Ectodermal cell (in vitro differentiated cells): ENCODE results near the gene COL4A4.

Source experiments
- H3K27ac ChIP-seq: 2 replicates; pipeline ENCODE4 v1.7.0; 2013; ENCODE audit warnings: mild to moderate bottlenecking, low read depth, low read length; ENCODE audit not compliant: insufficient read depth, poor library complexity, severe bottlenecking
- H3K27me3 ChIP-seq: 2 replicates; pipeline ENCODE4 v1.7.0; 2013; ENCODE audit warnings: mild to moderate bottlenecking, low read length; ENCODE audit not compliant: insufficient read depth, control insufficient read depth, poor library complexity, severe bottlenecking
- H3K36me3 ChIP-seq: one replicate; pipeline ENCODE4 v1.7.0; 2013; ENCODE audit warnings: low read length; ENCODE audit not compliant: control insufficient read depth, insufficient read depth
- H3K4me1 ChIP-seq: one replicate; pipeline ENCODE4 v1.7.0; 2013; ENCODE audit warnings: low read length; ENCODE audit not compliant: control insufficient read depth, insufficient read depth
- H3K4me3 ChIP-seq: 2 replicates; pipeline ENCODE4 v1.7.0; 2013; ENCODE audit warnings: low read depth, low read length, control low read depth; ENCODE audit not compliant: insufficient read depth
- H3K9me3 ChIP-seq: 2 replicates; pipeline ENCODE4 v1.7.0; 2013; ENCODE audit warnings: mild to moderate bottlenecking, low read length, moderate library complexity; ENCODE audit not compliant: control insufficient read depth
- WGBS, 2 experiments: methylation state at CpG; one replicate each; pipeline ENCODE4 v1.1.7; 2013; ENCODE audit warnings: missing lambda C conversion rate in 2 of 2; 5-methylcytosine and 5-hydroxymethylcytosine counted together

Gene COL4A4

GRCh38 chr2:227013881-227014280, 150.1 kb downstream of the COL4A4 start:
- H3K36me3 ChIP-seq = no peaks in the 10 kb centered on the region
- no peaks in the 10 kb centered on the region for H3K9me3 ChIP-seq
- no peaks in the 10 kb centered on the region for H3K27me3 ChIP-seq
- no peak overlapping the region for H3K4me3 ChIP-seq
- no peak overlapping the region for H3K27ac ChIP-seq
- H3K4me1 ChIP-seq = no peaks in the 10 kb centered on the region
- WGBS, 2 experiments = 92 to 93% methylated on average over 8 of the region's 8 CpGs

DNA sequence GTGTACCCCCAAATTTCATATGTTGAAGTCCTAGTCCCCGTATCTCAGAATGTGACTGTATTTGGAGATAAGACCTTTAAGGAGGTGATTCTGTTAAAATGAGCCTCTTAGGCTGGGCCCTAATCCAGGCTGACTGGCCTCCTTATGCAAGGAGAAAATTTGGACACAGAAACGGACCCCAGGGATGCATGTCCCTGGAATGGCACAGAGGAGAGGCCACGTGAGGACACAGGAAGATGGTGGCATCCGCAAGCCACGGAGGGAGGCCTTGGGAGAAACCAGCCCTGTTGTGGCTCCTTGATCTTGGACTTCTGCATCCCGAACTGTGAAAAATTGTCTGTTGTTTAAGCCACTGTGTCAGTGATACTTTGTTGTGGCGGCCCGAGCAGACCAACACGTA, 150.7 kb downstream of the COL4A4 start:
- Histone ChIP-seq H3K4me3 (no peak overlapping the region), H3K36me3 (no peaks in the 10 kb centered on the region), H3K9me3 (no peaks in the 10 kb centered on the region), H3K4me1 (no peaks in the 10 kb centered on the region), H3K27me3 (no peaks in the 10 kb centered on the region), H3K27ac (no peak overlapping the region)
- WGBS, 2 experiments = 94 to 95% methylated on average over 9 of the region's 9 CpGs

DNA sequence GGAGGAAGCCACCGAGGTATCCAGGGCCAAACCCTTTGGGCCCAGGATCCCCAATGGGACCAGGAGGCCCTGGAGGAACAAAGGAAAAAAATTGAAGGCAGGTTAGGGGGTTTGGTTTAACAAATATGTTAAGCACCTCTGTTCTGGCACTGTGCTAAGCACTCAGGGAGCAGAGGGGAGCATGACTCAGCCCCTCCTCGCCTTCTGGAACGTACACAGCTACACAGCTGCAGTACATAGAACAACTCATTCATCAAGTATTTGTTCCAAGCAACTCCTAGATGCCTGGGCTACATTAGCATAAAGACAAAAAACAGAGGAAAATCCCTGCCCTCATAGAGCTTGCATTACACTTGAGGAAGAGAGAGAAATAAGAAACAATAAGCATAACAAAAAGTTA, 153.6 kb downstream of the COL4A4 start:
- Histone ChIP-seq H3K27me3 (no peaks in the 10 kb centered on the region), H3K36me3 (no peaks in the 10 kb centered on the region), H3K9me3 (no peaks in the 10 kb centered on the region), H3K27ac (no peak overlapping the region), H3K4me1 (no peaks in the 10 kb centered on the region), H3K4me3 (no peak overlapping the region)
- WGBS, 2 experiments = 60 to 67% methylated on average over 3 of the region's 3 CpGs

- no peak overlapping the region for H3K4me3 ChIP-seq
- H3K27me3 ChIP-seq = no peaks in the 10 kb centered on the region
- 96% methylated on average over 17 of the region's 17 CpGs for WGBS, 2 experiments
- H3K36me3 ChIP-seq = no peaks in the 10 kb centered on the region
- H3K9me3 ChIP-seq = no peaks in the 10 kb centered on the region
- no peak overlapping the region for H3K27ac ChIP-seq
- H3K4me1 ChIP-seq = no peaks in the 10 kb centered on the region
Observed at GRCh38 chr2:227007940-227008339, 156.1 kb downstream of the COL4A4 start.

- H3K9me3 ChIP-seq = no peaks in the 10 kb centered on the region
- no peak overlapping the region for H3K4me3 ChIP-seq
- no peaks in the 10 kb centered on the region for H3K36me3 ChIP-seq
- H3K27me3 ChIP-seq = no peaks in the 10 kb centered on the region
- WGBS, 2 experiments = 76 to 80% methylated on average over 9 of the region's 9 CpGs
- no peaks in the 10 kb centered on the region for H3K4me1 ChIP-seq
- no peak overlapping the region for H3K27ac ChIP-seq
Observed at GRCh38 chr2:227007148-227007547, 156.9 kb downstream of the COL4A4 start.

DNA sequence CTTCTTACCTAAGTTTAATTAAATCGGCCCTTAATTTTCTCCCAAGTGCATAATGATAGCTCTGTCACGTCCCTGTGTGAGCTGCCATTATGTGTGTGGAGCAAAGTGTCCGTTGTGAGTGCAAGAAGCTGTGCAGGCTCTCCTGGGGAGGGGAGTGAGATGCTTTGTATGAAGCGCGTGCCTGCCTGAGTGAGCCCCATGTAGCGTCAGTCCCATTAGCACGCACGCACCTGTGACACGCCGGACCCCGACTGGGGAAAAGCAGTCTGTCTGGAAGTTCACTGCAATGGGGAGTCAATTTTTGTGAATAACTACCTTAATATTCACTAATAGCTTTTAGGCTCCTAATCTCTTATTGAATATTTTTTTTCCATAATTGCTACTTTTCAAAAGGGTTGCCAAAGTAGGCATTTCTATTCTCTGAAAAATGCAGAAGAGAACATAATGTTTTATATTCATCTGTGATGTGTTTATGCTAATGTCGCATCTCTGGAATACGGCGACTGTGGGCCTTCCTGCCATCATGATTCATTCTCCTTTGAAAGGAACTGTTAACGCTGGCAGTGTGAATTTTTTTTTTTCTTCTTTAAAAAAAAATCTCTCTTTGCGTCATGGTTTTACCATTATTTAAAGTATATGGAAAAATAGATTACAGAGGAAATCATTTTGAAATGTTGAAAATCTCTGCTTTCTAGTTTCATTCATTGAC, 157.7 kb downstream of the COL4A4 start:
- Histone ChIP-seq H3K36me3 (no peaks in the 10 kb centered on the region), H3K9me3 (no peaks in the 10 kb centered on the region), H3K4me1 (no peaks in the 10 kb centered on the region), H3K4me3 (no peak overlapping the region), H3K27me3 (no peaks in the 10 kb centered on the region), H3K27ac (no peak overlapping the region)
- 92 to 97% methylated on average over 14 to 15 of the region's 16 CpGs for WGBS, 2 experiments

DNA sequence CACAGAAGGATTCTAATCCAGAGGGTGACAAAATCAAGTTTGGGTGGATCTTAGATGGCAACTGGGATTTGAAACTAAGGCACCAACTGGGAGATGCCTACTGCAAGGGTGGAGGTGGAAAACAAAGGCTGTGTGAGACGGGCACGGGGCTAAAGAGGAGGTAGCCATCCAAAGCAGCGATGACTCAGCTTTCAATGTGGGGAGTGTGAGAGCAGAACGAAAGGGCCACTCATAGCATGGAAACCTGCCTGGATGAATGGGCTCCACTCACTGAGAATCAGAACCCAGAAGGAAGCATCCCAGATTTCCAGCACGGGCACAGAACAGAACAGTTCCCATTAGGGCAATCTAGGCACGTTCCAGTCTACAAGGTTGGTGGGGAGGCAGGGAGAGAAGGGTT, 159.5 kb downstream of the COL4A4 start:
- Histone ChIP-seq H3K27me3 (no peaks in the 10 kb centered on the region), H3K4me1 (no peaks in the 10 kb centered on the region), H3K4me3 (no peak overlapping the region), H3K9me3 (no peaks in the 10 kb centered on the region), H3K36me3 (no peaks in the 10 kb centered on the region), H3K27ac (no peak overlapping the region)
- 90 to 93% methylated on average over 6 of the region's 6 CpGs for WGBS, 2 experiments

DNA sequence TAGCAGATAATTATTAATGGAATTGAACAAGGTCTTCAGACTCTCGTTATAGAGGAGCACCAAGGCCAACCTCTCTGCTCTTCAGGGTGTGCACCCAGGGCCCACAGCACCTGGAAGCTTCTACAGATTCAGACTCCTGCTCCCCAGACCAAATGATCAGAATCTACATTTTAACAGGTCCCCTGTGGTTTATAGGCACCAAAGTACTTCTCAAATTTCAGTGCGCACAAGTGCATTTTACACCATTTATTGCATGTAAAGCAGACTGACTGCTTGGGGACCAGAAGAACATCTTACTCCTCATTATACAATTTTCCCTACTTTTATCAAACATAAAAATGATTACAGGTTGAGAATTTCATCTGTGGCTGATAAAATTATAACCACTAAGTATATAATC, 163.9 kb downstream of the COL4A4 start:
- WGBS, 2 experiments = 93 to 98% methylated on average over 2 of the region's 2 CpGs
- no peaks in the 10 kb centered on the region for H3K4me1 ChIP-seq
- no peaks in the 10 kb centered on the region for H3K36me3 ChIP-seq
- no peaks in the 10 kb centered on the region for H3K27me3 ChIP-seq
- H3K4me3 ChIP-seq = no peak overlapping the region
- H3K9me3 ChIP-seq = no peaks in the 10 kb centered on the region
- no peak overlapping the region for H3K27ac ChIP-seq

DNA sequence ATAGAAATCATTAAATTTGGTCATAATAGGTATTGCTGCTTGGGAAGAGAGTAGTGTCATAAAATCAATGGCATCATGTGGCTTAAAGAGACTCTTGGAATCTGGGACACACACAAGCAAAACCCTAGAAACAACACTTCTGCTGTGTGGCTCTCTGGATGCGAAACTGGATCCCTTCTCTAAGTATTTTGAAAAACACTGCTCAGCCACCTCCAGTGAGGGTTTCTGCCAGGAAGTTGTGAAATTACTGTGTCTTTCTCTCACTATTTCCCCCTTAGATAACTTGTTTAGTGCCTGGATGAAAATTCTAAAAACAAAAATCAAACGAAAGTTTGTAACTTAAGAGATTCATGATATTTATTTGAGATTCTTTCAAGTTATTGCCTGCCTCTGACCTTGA, 164.3 kb downstream of the COL4A4 start:
- H3K4me1 ChIP-seq = no peaks in the 10 kb centered on the region
- H3K9me3 ChIP-seq = no peaks in the 10 kb centered on the region
- H3K27me3 ChIP-seq = no peaks in the 10 kb centered on the region
- 93 to 95% methylated on average over 1 to 2 of the region's 2 CpGs for WGBS, 2 experiments
- no peak overlapping the region for H3K27ac ChIP-seq
- no peak overlapping the region for H3K4me3 ChIP-seq
- H3K36me3 ChIP-seq = no peaks in the 10 kb centered on the region

- Histone ChIP-seq H3K27ac (no peak overlapping the region), H3K9me3 (no peaks in the 10 kb centered on the region), H3K27me3 (no peaks in the 10 kb centered on the region), H3K4me3 (no peak overlapping the region), H3K4me1 (no peaks in the 10 kb centered on the region), H3K36me3 (no peaks in the 10 kb centered on the region)
- WGBS, 2 experiments = 95 to 96% methylated on average over 15 of the region's 15 CpGs
Observed at GRCh38 chr2:226995625-226996041, 168.4 kb downstream of the COL4A4 start.

DNA sequence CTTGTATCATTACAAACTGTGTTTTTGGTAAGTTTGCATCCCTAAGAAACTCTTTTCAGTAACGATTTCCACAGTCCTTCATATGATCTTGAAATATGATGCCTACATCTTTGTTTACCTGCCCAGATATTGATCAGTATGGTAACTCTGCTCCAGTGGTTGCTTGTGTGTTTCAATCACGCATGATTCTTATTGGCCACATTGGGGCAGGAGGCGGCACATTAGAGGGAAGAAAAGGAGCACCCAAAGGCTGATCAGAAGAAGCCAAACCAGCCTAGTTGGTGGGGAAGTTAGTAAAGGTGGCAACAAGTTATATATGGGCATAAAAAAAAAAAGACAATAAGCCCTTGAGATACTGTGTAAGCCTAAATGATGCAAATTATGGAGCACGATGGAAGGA, 169.2 kb downstream of the COL4A4 start:
- H3K27ac ChIP-seq = no peak overlapping the region
- 87 to 91% methylated on average over 4 of the region's 4 CpGs for WGBS, 2 experiments

More for the DNA sequence above, 169.2 kb downstream of the COL4A4 start:
- Histone ChIP-seq H3K4me3 (no peak overlapping the region), H3K9me3 (no peaks in the 10 kb centered on the region), H3K36me3 (no peaks in the 10 kb centered on the region), H3K4me1 (no peaks in the 10 kb centered on the region), H3K27me3 (no peaks in the 10 kb centered on the region)
